22Rv1 (cell line): Measurements from ENCODE around the gene SFT2D1.

Experiments
- CTCF ChIP-seq: fragments of 450-650 bp; IDR thresholded peaks from 2 replicates; pipeline ENCODE4 v1.5.1; 2017; ENCODE audit warnings: mild to moderate bottlenecking
- ZFX ChIP-seq: fragments of 450-650 bp; IDR thresholded peaks from 2 replicates; pipeline ENCODE4 v1.6.1; 2017; ENCODE audit warnings: antibody characterized with exemption, borderline replicate concordance

GRCh38 chr6:166307082-166308032 lies 35.0 kb downstream of the SFT2D1 start:
- TF ChIP-seq CTCF (no peak), ZFX (no peak)
